HPDE6-E6E7 (cell line): Measurements from ENCODE around the gene MNAT1.
"Not testable (repeated sequence)": the region's sequence is repeated elsewhere in the genome, so short reads cannot be mapped to it uniquely, and the experiment has no call there.

Source experiments
- DNase-seq: peaks from one replicate; pipeline ENCODE4 v3.0.0; 2011; ENCODE audit warnings: missing footprints; ENCODE audit errors: extremely low spot score

The MNAT1 gene

DNA sequence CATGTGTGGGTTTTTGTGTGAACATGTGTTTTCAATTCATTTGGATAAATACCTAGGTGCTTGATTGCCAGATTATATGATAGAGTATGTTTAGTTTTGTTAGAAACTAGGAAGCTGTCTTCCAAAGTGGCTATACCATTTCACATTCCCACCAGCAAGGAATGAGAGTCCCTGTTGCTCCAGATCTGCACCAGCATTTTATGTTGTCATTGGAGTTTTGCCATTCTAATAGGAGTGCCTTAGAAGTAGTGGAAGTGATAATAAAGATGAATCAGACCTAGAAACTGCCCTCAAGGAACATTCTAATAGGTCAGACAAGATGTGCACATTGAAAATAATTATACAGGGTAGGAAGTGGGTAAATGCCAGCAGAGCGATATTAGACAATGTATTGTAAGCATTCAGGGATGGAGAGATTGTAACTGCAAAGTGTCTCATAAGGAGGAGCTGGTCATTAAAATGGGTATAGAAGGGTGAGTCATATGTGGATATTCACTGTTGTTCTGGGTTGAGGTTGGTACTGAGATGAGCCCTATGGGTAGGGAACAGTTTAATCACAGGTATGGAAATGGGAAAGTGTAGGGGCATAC is 71.4 kb downstream of the MNAT1 start:
- DNase-seq: no peak

- DNase-seq: no peak
Observed at GRCh38 chr14:60807247-60807646, 72.7 kb downstream of the MNAT1 start.

DNA sequence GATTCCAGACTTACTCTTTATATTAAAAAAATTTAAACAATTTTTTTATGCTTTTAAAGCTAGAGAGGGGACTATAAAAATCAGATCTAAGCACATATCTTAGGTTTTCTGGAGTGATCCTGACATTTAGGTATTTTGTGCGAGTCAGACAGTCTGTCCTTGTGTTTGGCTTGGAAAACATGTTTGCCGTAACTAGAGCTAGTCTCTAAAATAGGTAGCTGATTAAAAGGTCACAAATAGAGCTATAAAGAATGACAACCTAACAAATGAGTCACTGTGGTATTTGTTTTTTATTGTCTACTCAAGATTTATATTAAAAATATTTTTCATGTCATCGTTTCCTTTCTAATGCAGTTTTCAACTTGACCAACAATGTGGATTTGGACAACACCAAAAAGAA is 73.4 kb downstream of the MNAT1 start:
- no peak for DNase-seq

DNA sequence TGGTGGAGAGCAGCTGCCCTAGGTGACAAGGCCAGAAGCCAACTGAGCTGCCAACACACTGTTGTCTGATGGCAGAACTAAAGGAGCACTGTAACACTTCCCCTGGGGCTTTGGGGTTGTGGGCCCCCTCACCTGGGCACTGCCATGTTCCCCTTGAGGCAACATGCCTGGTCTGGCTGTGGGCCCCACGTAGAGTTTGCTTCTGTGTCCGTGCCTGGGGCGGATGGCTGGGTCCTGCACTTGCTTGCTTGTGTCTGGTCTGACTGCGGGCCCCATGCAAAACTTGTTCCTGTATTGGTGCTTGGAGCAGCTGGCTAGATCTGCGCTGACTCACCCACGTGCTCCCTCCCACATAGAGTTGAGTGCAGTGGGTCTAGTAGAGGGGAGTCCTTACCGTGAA is 78.4 kb downstream of the MNAT1 start:
- no peak for DNase-seq

DNA sequence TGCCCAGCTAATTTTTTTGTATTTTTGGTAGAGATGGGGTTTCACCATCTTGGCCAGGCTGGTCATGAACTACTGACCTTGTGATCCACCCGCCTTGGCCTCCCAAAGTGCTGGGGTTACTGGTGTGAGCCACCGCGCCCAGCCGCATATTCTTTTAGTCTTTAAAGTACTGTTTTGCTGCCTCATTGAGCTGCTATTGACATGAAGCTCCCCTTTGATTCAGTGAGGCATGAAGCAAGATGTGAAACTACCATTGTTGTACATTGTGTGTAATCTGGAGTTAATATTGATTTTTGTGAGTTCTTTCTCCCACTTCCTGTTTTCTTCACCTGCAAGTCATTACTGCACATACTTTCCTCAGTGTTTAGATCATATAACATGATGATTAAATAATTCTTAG is 80.8 kb downstream of the MNAT1 start:
- no peak for DNase-seq

- DNase-seq: no peak
Observed at GRCh38 chr14:60817113-60817512, 82.6 kb downstream of the MNAT1 start.

- DNase-seq: no peak
Observed at GRCh38 chr14:60819575-60819974, 85.0 kb downstream of the MNAT1 start.

GRCh38 chr14:60838601-60839000 is 104.0 kb downstream of the MNAT1 start:
- no peak for DNase-seq

- no peak for DNase-seq
Observed at GRCh38 chr14:60839057-60839456, 104.5 kb downstream of the MNAT1 start.

DNA sequence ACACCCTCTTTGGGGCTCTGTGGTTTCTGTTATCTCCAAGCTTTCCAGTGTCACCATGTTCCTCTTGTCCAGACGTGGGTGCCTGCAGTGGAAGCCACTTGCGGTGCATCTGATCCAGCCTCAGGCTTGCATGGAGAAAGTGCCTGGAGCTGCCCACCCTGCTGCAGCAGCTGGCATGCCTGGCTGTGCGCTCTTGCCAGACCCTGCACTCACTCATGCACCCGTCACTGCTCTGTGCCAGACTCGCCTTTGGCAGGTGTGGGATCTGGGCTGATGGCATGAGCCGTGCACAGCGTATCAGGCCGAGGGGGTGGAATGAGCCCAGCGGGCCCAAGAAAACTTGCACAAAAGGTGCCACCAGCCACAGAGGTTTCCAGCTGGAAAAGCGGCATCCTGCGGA is 105.1 kb downstream of the MNAT1 start:
- DNase-seq: no peak

DNA sequence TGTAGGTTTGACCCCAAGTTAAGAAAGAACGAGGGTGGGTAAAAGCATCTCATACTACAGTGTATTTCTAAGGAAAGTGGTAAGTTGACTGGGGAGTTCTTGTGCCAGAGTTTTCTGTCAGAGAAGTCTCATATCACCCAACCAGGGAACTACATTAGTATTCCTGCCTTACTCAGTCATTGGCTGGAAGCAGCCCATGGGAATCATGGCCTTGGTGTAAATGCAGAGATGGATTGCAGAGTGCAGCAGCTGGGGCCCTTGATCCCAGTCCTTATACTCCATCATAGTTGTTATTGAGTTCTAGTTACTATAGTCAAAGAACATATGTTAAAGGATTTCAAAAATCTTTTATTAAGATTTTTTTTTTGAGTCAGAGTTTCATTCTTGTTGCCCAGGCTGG is 105.8 kb downstream of the MNAT1 start:
- no peak for DNase-seq

GRCh38 chr14:60845523-60845922 is 111.0 kb downstream of the MNAT1 start:
- DNase-seq: no peak

- DNase-seq: no peak
Observed at GRCh38 chr14:60848066-60848465, 113.5 kb downstream of the MNAT1 start.

DNA sequence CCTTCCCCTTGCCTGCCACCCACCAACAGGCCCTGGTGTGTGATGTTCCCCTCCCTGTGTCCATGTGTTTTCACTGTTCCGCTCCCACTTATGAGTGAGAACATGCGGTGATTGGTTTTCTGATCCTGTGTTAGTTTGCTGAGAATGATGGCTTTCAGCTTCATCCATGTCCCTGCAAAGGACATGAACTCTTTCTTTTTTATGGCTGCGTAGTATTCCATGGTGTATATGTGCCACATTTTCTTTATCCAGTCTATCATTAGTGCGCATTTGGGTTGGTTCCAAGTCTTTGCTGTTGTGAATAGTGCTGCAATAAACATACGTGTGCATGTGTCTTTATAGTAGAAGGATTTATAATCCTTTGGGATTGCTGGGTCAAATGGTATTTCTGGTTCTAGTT is 117.1 kb downstream of the MNAT1 start:
- DNase-seq: not testable (repeated sequence)

- DNase-seq: no peak
Observed at GRCh38 chr14:60856111-60856510, 121.5 kb downstream of the MNAT1 start.

DNA sequence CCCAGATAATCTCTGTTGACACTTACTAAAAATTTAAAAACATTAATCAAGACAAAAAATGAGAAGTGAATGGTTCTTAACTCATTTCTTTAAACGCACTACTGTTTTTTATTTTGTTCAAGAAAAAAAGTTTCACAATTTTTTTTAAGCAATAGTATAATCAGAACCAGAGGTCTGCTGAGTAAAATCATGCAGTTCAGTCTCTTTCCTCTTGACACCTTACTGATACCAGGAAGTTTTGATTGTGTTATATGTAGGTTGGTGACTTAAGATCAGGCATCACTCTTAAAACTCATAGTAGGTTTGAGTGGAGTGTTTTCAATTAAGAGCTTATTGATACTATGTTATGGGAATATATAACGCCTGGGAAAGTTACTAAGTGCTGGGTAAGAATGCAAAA is 125.0 kb downstream of the MNAT1 start:
- no peak for DNase-seq

DNA sequence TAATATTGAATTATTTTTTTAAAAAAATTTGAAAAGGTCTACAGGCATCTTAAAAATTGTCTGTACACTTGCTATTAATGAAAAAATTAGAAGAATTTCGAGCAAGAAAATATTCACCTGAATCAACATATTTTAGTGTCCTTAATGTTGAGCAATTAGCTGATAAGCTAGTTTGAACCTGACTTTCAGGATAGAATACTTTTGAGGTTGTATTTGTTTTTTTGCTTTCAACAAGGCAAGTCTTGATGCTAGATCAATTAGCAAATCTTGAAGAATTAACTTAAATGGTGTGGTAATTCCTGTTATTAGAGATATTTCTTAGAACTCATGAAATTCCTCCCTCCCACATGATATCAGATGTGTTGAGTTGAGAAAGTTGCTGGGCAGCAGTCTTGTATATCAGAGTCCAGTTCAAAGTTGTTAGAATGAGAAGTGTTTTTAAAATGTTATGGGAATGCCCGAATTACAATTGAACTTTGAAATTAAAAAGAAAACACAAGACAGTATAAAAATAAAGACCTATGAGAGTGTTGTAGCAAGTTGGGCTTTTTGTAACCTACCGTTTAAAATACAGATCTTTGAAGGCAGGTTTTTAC is 127.1 kb downstream of the MNAT1 start:
- no peak for DNase-seq

DNA sequence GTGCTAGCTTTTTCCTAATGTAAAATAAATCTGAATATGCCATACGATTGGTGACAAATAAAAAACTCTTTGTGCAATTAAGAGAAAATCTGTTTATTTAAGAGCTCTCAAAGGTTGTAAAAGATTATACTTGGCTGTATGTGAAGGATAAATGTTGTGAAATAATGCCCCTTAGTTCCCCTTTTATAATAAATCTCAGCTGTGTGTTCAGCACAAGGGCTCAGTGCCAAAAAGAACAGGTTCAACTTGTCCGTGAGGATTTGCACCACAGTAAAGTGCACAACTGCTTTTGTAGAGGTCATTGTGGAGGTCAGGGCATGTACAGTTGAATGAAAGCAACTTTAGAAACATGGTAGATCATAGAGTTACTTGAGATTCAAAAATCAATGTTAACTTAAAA is 127.7 kb downstream of the MNAT1 start:
- no peak for DNase-seq

- no peak for DNase-seq
Observed at GRCh38 chr14:60863249-60863648, 128.7 kb downstream of the MNAT1 start.

DNA sequence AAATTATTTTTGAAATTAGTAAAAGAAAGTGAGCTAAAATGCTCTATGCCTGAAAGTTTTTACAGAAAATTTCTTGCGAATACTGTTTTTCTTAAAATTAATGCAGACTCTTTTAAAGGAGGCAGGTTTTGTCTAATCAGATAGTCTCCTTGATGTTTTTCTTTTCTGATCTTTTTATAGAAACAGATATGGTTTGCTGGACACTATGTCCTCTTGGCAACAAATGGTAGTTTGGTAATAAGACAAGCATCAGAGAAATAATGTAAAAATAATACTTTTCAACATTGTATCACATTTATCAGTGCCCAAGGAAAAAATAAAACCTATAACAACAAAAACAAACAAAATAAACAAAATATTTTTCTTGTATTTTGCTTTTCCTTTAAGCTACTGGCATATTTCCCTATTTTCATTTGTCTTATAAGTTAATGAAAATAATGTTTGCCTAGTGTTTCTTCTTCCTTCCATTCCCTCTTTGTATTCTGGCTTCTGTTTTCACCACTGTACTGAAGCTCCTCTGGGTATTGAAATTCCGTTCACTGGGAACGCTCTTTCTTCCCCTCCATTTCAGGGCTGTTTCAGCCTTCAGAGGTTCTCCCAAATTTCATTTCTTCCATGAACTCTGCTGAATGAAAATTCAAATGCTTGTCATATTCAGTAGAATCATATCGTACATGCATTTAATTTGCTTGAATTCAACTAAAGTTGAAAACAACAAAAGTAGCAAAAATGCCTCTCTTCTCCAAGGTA is 131.0 kb downstream of the MNAT1 start:
- no peak for DNase-seq

DNA sequence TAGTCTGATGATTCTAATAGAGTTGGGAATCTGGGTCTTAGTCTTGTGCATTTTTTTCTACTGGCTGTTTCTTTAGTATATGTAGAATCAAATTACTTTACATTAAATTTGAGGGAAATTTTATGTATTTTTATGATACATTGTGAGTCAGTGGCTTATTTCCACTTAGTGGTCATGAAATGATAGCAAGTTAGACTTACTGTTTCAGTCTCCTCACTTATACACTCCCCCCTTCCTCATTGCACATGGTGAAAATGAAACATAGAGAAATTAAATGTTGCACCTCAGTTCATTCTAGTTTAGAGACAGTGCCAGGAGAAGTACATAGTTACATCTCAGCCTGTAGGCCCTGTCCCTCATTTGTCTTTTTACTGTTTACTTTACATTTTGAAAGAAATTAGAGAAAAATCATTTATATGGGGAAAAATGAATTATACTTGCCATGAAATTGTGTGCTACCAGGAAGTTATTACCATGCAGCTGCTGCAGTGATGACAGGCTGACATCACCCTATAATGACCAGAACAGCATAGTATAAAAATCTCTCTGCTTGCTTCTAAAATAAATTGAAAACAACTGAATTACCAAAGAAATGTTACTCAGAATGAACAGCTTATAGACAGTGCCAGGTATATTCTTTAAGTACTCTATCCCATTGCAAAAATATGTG is 133.1 kb downstream of the MNAT1 start:
- no peak for DNase-seq

- no peak for DNase-seq
Observed at GRCh38 chr14:60878121-60878520, 143.6 kb downstream of the MNAT1 start.

GRCh38 chr14:60878536-60878935 is 144.0 kb downstream of the MNAT1 start:
- no peak for DNase-seq
